H1 (cell line): ENCODE results near the gene UGT1A6. TPM values are rescaled to one million over a fixed set of nuclear protein-coding genes. Genes with fewer than 3 reads are reported as not detected.
A peak's percentile ranks its signal among the peaks of the same experiment; 100 is the strongest.

ENCODE experiments used
- CTCF ChIA-PET: fragments of 300-600 bp; sonication (Branson Sonifier 250); formaldehyde crosslinking; loops from one replicate; lab custom pipeline; 2021; ENCODE audit not compliant: partially characterized antibody; lab: Charles Lee
- POLR2A ChIA-PET: fragments of 300-600 bp; sonication (Branson Sonifier 250); formaldehyde crosslinking; loops from one replicate; lab custom pipeline; 2021; ENCODE audit warnings: inconsistent platforms; ENCODE audit not compliant: partially characterized antibody; lab: Charles Lee
- DNase-seq, 2 experiments: peaks; one replicate each; pipeline versions ENCODE4 v3.0.0 to v3.0.0-alpha.2; 2010 to 2022; ENCODE audit warnings: low spot score in 2 of 2, low read depth in 1 of 2, mixed read lengths in 1 of 2
- FAIRE-seq: peaks from 2 replicates; lab custom pipeline; 2011; peaks lifted over from hg19 to GRCh38; lab: Jason Lieb, UNC
- H2AFZ ChIP-seq: 2 replicates; pipeline ENCODE4 v1.8.1; 2012; ENCODE audit warnings: low read length, inconsistent platforms
- H2AK5ac ChIP-seq: 2 replicates; pipeline ENCODE4 v1.6.1; 2013; ENCODE audit warnings: low read depth, low read length
- H2BK120ac ChIP-seq: replicated peaks from 2 replicates; pipeline ENCODE3; 2013; ENCODE audit warnings: low read depth, low read length, inconsistent platforms
- H2BK12ac ChIP-seq: 2 replicates; pipeline ENCODE4 v1.6.1; 2013; ENCODE audit warnings: low read depth, low read length
- H2BK15ac ChIP-seq: 2 replicates; pipeline ENCODE4 v1.6.1; 2013; ENCODE audit warnings: low read length
- H2BK20ac ChIP-seq: 2 replicates; pipeline ENCODE4 v1.6.1; 2013; ENCODE audit warnings: low read length
- H2BK5ac ChIP-seq: 2 replicates; pipeline ENCODE4 v1.6.1; 2013; ENCODE audit warnings: low read depth, low read length
- H3K14ac ChIP-seq: 2 replicates; pipeline ENCODE4 v1.6.1; 2013; ENCODE audit warnings: inconsistent platforms; ENCODE audit not compliant: insufficient read length
- H3K18ac ChIP-seq: 2 replicates; pipeline ENCODE4 v1.6.1; 2013; ENCODE audit warnings: low read length; ENCODE audit errors: extremely low read depth
- H3K23ac ChIP-seq: 2 replicates; pipeline ENCODE4 v1.6.1; 2013; ENCODE audit warnings: inconsistent platforms; ENCODE audit not compliant: insufficient read length
- H3K23me2 ChIP-seq: 2 replicates; pipeline ENCODE4 v1.6.1; 2013; ENCODE audit warnings: low read depth, low read length
- H3K27ac ChIP-seq: 2 replicates; pipeline ENCODE4 v1.6.1; 2011; ENCODE audit warnings: low read depth, low read length, inconsistent platforms
- H3K27me3 ChIP-seq, 4 experiments: replicated peaks in 1 of 4; 1 replicate in 1 of 4; 2 replicates in 3 of 4; pipeline versions ENCODE4 v1.6.1 to v1.8.1; 2011 to 2013; ENCODE audit warnings: low read length in 3 of 4, mild to moderate bottlenecking in 3 of 4, inconsistent platforms in 2 of 4, mixed read lengths in 2 of 4, moderate library complexity in 1 of 4; ENCODE audit not compliant: control insufficient read depth in 3 of 4, insufficient read depth in 3 of 4; ENCODE audit errors: extremely low read depth in 1 of 4
- H3K36me3 ChIP-seq, 4 experiments: 2 replicates each; pipeline versions ENCODE4 v1.6.1 to v1.8.1; 2011 to 2013; ENCODE audit warnings: mild to moderate bottlenecking in 4 of 4, low read length in 3 of 4, moderate library complexity in 2 of 4, control low read depth in 1 of 4, inconsistent platforms in 1 of 4; ENCODE audit not compliant: insufficient read depth in 4 of 4, control insufficient read depth in 2 of 4
- H3K4ac ChIP-seq: replicated peaks from 2 replicates; pipeline ENCODE3; 2013; ENCODE audit warnings: low read length, low read depth, mixed read lengths, inconsistent platforms; ENCODE audit not compliant: insufficient read length
- H3K4me1 ChIP-seq, 4 experiments: replicated peaks in 1 of 4; 1 replicate in 1 of 4; 2 replicates in 3 of 4; pipeline versions ENCODE4 v1.6.1 to v1.8.1; 2011 to 2013; ENCODE audit warnings: low read length in 3 of 4, inconsistent platforms in 2 of 4, mixed read lengths in 1 of 4; ENCODE audit not compliant: insufficient read depth in 4 of 4, control insufficient read depth in 3 of 4
- H3K4me2 ChIP-seq, 2 experiments: 2 replicates each; pipeline versions ENCODE4 v1.6.1 to v1.8.1; 2011 to 2013; ENCODE audit warnings: low read depth in 2 of 2, low read length in 2 of 2, control low read depth in 1 of 2, inconsistent platforms in 1 of 2, mild to moderate bottlenecking in 1 of 2; ENCODE audit not compliant: insufficient read depth in 1 of 2
- H3K4me3 ChIP-seq, 4 experiments: fragments of 200-600, 300-600 bp in 1 of 4; sonication (generic), shearing (Covaris generic), sonication (Bioruptor Twin) in 1 of 4; 2 replicates each; pipeline versions ENCODE4 v1.5.1 to v1.8.1; 2011 to 2016; ENCODE audit warnings: low read length in 4 of 4, low read depth in 3 of 4, control low read depth in 2 of 4, inconsistent platforms in 2 of 4, mild to moderate bottlenecking in 2 of 4, mixed read lengths in 1 of 4, moderate library complexity in 1 of 4; ENCODE audit not compliant: insufficient read depth in 2 of 4; ENCODE audit errors: extremely low read depth in 1 of 4
- H3K56ac ChIP-seq: replicated peaks from 2 replicates; pipeline ENCODE3; 2013; ENCODE audit warnings: low read depth, mild to moderate bottlenecking, mixed read lengths, low read length, inconsistent platforms; ENCODE audit not compliant: insufficient read length
- H3K79me1 ChIP-seq: 2 replicates; pipeline ENCODE4 v1.6.1; 2013; ENCODE audit warnings: low read depth, low read length, control low read depth
- H3K79me2 ChIP-seq, 2 experiments: 2 replicates each; pipeline versions ENCODE4 v1.6.1 to v1.8.1; 2012 to 2013; ENCODE audit warnings: low read length in 2 of 2, mild to moderate bottlenecking in 2 of 2, inconsistent platforms in 1 of 2; ENCODE audit not compliant: insufficient read depth in 2 of 2, control insufficient read depth in 1 of 2
- H3K9ac ChIP-seq, 4 experiments: replicated peaks in 1 of 4; 1 replicate in 1 of 4; 2 replicates in 3 of 4; pipeline versions ENCODE4 v1.6.1 to v1.8.1; 2011 to 2013; ENCODE audit warnings: low read depth in 3 of 4, low read length in 3 of 4, control low read depth in 2 of 4, mild to moderate bottlenecking in 2 of 4, moderate library complexity in 2 of 4, inconsistent platforms in 1 of 4; ENCODE audit errors: extremely low read depth in 1 of 4
- H3K9me3 ChIP-seq, 2 experiments: 2 replicates each; pipeline versions ENCODE4 v1.6.1 to v1.8.1; 2012 to 2013; ENCODE audit warnings: mild to moderate bottlenecking in 2 of 2, moderate library complexity in 2 of 2, control low read depth in 1 of 2, inconsistent platforms in 1 of 2, low read depth in 1 of 2, low read length in 1 of 2, mixed read lengths in 1 of 2; ENCODE audit not compliant: insufficient read depth in 2 of 2
- H4K20me1 ChIP-seq, 2 experiments: replicated peaks in 1 of 2; 2 replicates each; pipeline versions ENCODE3 to v1.8.1; 2011 to 2013; ENCODE audit warnings: inconsistent platforms in 2 of 2, low read length in 2 of 2, mild to moderate bottlenecking in 1 of 2; ENCODE audit not compliant: insufficient read depth in 2 of 2, control insufficient read depth in 1 of 2
- H4K5ac ChIP-seq: 2 replicates; pipeline ENCODE4 v1.6.1; 2013; ENCODE audit warnings: low read length, low read depth, mixed read lengths, inconsistent platforms; ENCODE audit not compliant: insufficient read length
- H4K8ac ChIP-seq: 2 replicates; pipeline ENCODE4 v1.8.0; 2013; ENCODE audit warnings: mild to moderate bottlenecking, moderate library complexity, low read length, inconsistent platforms; ENCODE audit not compliant: insufficient read depth; ENCODE audit errors: extremely low read depth
- H4K91ac ChIP-seq: replicated peaks from 2 replicates; pipeline ENCODE3; 2013; ENCODE audit warnings: low read length, mixed read lengths, inconsistent platforms; ENCODE audit not compliant: insufficient read length
- BCL11A ChIP-seq, 2 experiments: IDR thresholded peaks; one replicate each; pipeline ENCODE4 v1.6.1; 2011; ENCODE audit warnings: low read depth in 2 of 2, low read length in 2 of 2, mild to moderate bottlenecking in 2 of 2
- CBX5 ChIP-seq: fragments of 300-800, 300-1000 bp; sonication (generic); IDR thresholded peaks from 2 replicates; pipeline ENCODE4 v1.7.1; 2016; ENCODE audit warnings: antibody characterized with exemption, low read length, low read depth
- CBX8 ChIP-seq: fragments of 300-800, 300-1000 bp; sonication (generic); IDR thresholded peaks from 2 replicates; pipeline ENCODE4 v1.7.1; 2016; ENCODE audit warnings: low read depth, low read length, borderline replicate concordance
- JUND ChIP-seq: IDR thresholded peaks from 2 replicates; pipeline ENCODE4 v1.6.1; 2011; ENCODE audit warnings: mild to moderate bottlenecking, improper control_type of control experiment, low read length
- PHF8 ChIP-seq: fragments of 200-600 bp; sonication (generic); conservative IDR thresholded peaks from 2 replicates; pipeline ENCODE4 v1.7.1; 2012; ENCODE audit warnings: low read depth, mild to moderate bottlenecking, inconsistent platforms, low read length, moderate library complexity
- SAP30 ChIP-seq: fragments of 300-600 bp; sonication (generic); IDR thresholded peaks from 2 replicates; pipeline ENCODE4 v1.7.1; 2012; ENCODE audit warnings: low read length, moderate library complexity, mild to moderate bottlenecking, inconsistent platforms; ENCODE audit not compliant: insufficient read depth, insufficient replicate concordance
- SP1 ChIP-seq: IDR thresholded peaks from 2 replicates; pipeline ENCODE4 v1.6.1; 2011; ENCODE audit warnings: low read depth, low read length
- SP2 ChIP-seq: IDR thresholded peaks from 2 replicates; pipeline ENCODE4 v1.6.1; 2012; ENCODE audit warnings: mild to moderate bottlenecking, low read length, inconsistent platforms
- SUZ12 ChIP-seq: fragments of 200-600 bp; sonication (generic); IDR thresholded peaks from 2 replicates; pipeline ENCODE4 v1.6.1; 2012; ENCODE audit warnings: mild to moderate bottlenecking, inconsistent platforms, low read length, moderate library complexity, mixed read lengths
- TAF7 ChIP-seq: optimal IDR thresholded peaks from 2 replicates; pipeline ENCODE3; 2011; ENCODE audit warnings: low read depth, mild to moderate bottlenecking, inconsistent platforms, low read length, moderate library complexity, borderline replicate concordance
- USF2 ChIP-seq: IDR thresholded peaks from 2 replicates; pipeline ENCODE4 v1.6.1; 2011; ENCODE audit warnings: low read length, improper control_type of control experiment
- WGBS, 2 experiments: shearing (Covaris generic) in 1 of 2; methylation state at CpG; one replicate each; pipeline versions ENCODE4 v1.1.6 to v1.1.7; 2013 to 2015; ENCODE audit warnings: low lambda C conversion rate in 2 of 2, mixed read lengths in 2 of 2, inconsistent platforms in 1 of 2, low coverage in 1 of 2, missing lambda C conversion rate in 1 of 2; ENCODE audit not compliant: insufficient replicate concordance in 2 of 2, insufficient coverage in 1 of 2, insufficient read length in 1 of 2; ENCODE audit errors: extremely low coverage in 1 of 2, missing lambda C conversion rate in 1 of 2; 5-methylcytosine and 5-hydroxymethylcytosine counted together
- polyA plus RNA-seq, 7 experiments: library from polyadenylated mRNA; depleted of rRNA in 3 of 7; stranded (reverse) in 5 of 7; unstranded in 2 of 7; fragments of >200 nt in 5 of 7; fragments of 200-250 nt in 2 of 7; gene quantifications; 1 replicate in 5 of 7; 2 replicates in 1 of 7; 4 replicates in 1 of 7; pipeline versions ENCODE4 v1.2.1 to v1.2.3, GENCODE V29; 2011 to 2013; ENCODE audit warnings: missing spikeins in 2 of 7, mixed read lengths in 2 of 7
- total RNA-seq: library from RNA; stranded (reverse); fragmentation: NEBNext Ultra II Directional; extraction: Animal tissue kit (Norgen Biotek cat#: 25700); gene quantifications from 2 replicates; pipeline ENCODE4 v1.2.1, GENCODE V29; 2021
- TF ChIP-seq, protein P1 (sequence below): IDR thresholded peaks from 2 replicates; pipeline ENCODE4 v1.6.1; 2012; ENCODE audit warnings: low read length, inconsistent platforms

Gene UGT1A6
- total and polyA plus RNA-seq, 2 of the 8 experiments (the other 6 are each of a cell fraction or from before 2014, with no cell fraction given): not detected

GRCh38 chr2:233820774-233821105 lies 128.1 kb downstream of the UGT1A6 start:
- no peak overlapping the region for H3K14ac ChIP-seq
- H2BK15ac ChIP-seq: no peak overlapping the region
- H3K9me3 ChIP-seq: no peaks in the 10 kb centered on the region
- no peak overlapping the region for H3K18ac ChIP-seq
- H4K5ac ChIP-seq: no peak overlapping the region
- no peaks in the 10 kb centered on the region for H3K27me3 ChIP-seq
- WGBS, 2 experiments: 94% methylated on average over 6 of the region's 6 CpGs; no CpG with 5 or more reads in 1 of the 2 experiments
- H3K4ac ChIP-seq: no peak overlapping the region
- H3K27ac ChIP-seq: no peak overlapping the region
- H3K23ac ChIP-seq: no peak overlapping the region
- ChIA-PET CTCF (interaction anchor here (0.7 to 1.2 kb wide), 5 partner anchors 12 to 518 kb away, joined by 3 to 4 read pairs (median 3); no protein-coding TSS in a partner anchor), POLR2A (no interaction called here)
- H4K8ac ChIP-seq: peak overlapping the region; percentile 51; the same call in 1 of the 2 replicates
- no peak overlapping the region for H3K9ac ChIP-seq
- FAIRE-seq (no peak), DNase-seq (no peak)
- no peak overlapping the region for H4K91ac ChIP-seq
- H3K79me1 ChIP-seq: no peaks in the 10 kb centered on the region
- no peaks in the 10 kb centered on the region for H3K4me1 ChIP-seq
- no peak overlapping the region for H2BK12ac ChIP-seq
- H4K20me1 ChIP-seq: no peaks in the 10 kb centered on the region
- no peaks in the 10 kb centered on the region for H3K79me2 ChIP-seq
- no peak overlapping the region for H2BK120ac ChIP-seq
- H3K4me2 ChIP-seq: no peak overlapping the region
- no peak overlapping the region for H2BK20ac ChIP-seq
- H2AK5ac ChIP-seq: no peak overlapping the region
- no peaks in the 10 kb centered on the region for H3K23me2 ChIP-seq
- no peak overlapping the region for H2BK5ac ChIP-seq
- H3K36me3 ChIP-seq: no peaks in the 10 kb centered on the region
- no peak overlapping the region for H3K4me3 ChIP-seq
- no peak overlapping the region for H3K56ac ChIP-seq
- H2AFZ ChIP-seq: no peak overlapping the region
- TF ChIP-seq SP1 (no peak), USF2 (no peak), SUZ12 (no peak), PHF8 (no peak), SAP30 (no peak), TAF7 (no peak), CBX8 (no peak), JUND (no peak), BCL11A (IDR thresholded peaks at IDR 0.05; ENCODE audit: low read depth in 2 of 2, low read length in 2 of 2) (no peak), SP2 (no peak), CBX5 (no peak)
- TF ChIP-seq, protein P1, sequence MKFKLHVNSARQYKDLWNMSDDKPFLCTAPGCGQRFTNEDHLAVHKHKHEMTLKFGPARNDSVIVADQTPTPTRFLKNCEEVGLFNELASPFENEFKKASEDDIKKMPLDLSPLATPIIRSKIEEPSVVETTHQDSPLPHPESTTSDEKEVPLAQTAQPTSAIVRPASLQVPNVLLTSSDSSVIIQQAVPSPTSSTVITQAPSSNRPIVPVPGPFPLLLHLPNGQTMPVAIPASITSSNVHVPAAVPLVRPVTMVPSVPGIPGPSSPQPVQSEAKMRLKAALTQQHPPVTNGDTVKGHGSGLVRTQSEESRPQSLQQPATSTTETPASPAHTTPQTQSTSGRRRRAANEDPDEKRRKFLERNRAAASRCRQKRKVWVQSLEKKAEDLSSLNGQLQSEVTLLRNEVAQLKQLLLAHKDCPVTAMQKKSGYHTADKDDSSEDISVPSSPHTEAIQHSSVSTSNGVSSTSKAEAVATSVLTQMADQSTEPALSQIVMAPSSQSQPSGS: no peak
